GM19025 (cell line): Measurements from ENCODE around the gene SLC39A11.
"Not testable (repeated sequence)": the region's sequence is repeated elsewhere in the genome, so short reads cannot be mapped to it uniquely, and the experiment has no call there.

Experiments used
- ATAC-seq: cut with Tn5 transposase; IDR thresholded peaks from one replicate; pipeline ENCODE4 v1.9.1; 2021; ENCODE audit warnings: mild to moderate bottlenecking, low read depth, moderate library complexity; ENCODE audit not compliant: unreplicated experiment

The SLC39A11 gene

GRCh38 chr17:72812823-72813222 lies 279.7 kb downstream of the SLC39A11 start:
- no peak for ATAC-seq

- ATAC-seq, result no peak
These were observed 280.4 kb downstream of the SLC39A11 start for GRCh38 chr17:72811976-72812687.

- no peak for ATAC-seq
These were observed 281.4 kb downstream of the SLC39A11 start for GRCh38 chr17:72810991-72811508.

- ATAC-seq, result no peak
These were observed 286.5 kb downstream of the SLC39A11 start for GRCh38 chr17:72806011-72806410.

GRCh38 chr17:72804949-72805707 lies 287.4 kb downstream of the SLC39A11 start:
- ATAC-seq, result no peak

GRCh38 chr17:72802726-72803125 lies 289.8 kb downstream of the SLC39A11 start:
- ATAC-seq, result no peak

GRCh38 chr17:72797142-72797541 lies 295.3 kb downstream of the SLC39A11 start:
- ATAC-seq, result no peak

DNA sequence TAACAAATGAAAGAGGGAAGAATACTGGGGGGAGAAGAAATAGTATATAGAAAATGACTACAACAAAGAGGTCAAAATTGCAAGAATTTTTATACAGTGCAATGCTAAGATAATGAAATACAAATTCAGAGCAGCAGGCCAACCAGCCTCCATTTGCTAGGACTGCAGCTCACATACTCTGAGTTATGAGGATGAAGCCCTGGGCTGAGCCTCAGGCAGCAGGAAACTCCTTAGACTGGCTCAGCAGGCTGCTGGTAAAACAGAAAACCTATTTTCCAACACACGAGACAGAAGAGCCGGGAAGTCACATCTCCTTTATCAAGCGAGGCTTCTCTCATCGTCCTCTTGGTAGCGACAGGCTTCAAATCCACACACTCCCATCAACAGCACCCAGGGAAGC lies 296.5 kb downstream of the SLC39A11 start:
- no peak for ATAC-seq

DNA sequence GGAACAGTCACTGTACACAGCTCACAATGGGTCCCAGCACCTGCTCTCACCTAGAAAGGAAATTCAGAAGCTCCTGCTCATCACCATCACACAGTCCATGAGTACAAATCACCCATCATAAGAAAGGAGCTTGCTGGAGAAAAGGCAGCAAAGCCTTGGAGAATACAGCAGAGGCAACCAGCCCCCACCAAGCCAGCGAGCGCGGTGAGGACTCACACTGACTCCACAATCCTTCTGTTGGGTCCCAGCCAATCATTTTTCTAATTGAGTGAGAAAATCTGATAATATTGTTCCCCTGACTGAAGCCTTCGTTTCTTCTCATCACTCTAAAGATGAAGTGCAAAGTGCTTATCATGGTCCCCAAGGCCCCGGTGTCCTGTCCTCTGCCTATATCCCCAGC lies 298.3 kb downstream of the SLC39A11 start:
- no peak for ATAC-seq

GRCh38 chr17:72792771-72793170 lies 299.7 kb downstream of the SLC39A11 start:
- ATAC-seq, result no peak

DNA sequence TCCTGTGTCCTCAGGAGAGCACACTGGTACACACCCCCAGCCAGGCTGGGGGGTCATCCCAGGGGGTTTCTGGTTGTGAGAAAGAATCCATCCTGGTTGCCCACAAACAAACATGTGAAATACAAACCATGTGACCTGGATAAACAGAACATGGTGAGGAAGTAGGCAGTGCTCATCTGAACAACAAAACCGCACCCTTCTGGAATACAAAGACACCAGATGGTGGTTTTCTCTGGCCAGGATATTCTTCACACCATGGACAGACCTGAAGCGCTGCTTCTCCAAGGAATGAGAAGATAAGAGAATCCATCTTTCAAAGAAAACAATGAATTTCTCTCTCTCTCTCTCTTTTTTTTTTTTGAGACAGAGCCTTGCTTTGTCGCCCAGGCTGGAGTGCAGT lies 302.3 kb downstream of the SLC39A11 start:
- no peak for ATAC-seq

- ATAC-seq, result no peak
These were observed 302.8 kb downstream of the SLC39A11 start for GRCh38 chr17:72789711-72790110.

- no peak for ATAC-seq
These were observed 303.4 kb downstream of the SLC39A11 start for GRCh38 chr17:72788950-72789585.

GRCh38 chr17:72786209-72786608 lies 306.3 kb downstream of the SLC39A11 start:
- no peak for ATAC-seq

DNA sequence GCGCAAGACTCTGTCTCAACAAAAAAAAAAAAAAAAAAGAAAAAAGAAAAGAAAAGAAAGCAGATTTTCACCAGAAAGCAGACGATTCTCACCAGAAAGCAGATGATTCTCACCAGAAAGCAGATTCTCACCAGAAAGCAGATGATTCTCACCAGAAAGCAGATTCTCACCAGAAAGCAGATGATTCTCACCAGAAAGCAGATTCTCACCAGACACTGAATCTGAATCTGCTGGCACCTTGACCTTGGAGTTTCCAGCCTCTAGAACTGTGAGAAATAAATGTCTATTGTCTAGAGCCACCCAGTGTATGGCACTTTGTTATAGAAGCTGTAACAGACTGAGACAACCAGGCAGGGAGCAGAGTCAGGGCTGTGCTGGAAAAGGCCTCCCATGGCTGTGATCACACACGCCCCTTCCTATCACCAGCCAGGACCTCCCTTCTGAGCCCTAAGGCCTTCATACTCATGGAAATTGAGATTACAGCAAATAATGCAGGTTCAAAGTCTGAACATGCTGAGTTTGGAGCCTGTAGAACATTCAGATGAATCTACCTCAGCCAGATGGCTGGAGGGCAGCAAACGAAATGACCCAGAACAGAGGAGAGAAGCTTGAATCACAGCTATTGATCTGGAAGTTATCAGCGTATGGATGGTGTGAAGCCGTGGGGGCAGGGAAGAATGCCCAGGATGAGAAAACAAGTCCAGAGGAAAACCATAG lies 309.3 kb downstream of the SLC39A11 start:
- no peak for ATAC-seq

DNA sequence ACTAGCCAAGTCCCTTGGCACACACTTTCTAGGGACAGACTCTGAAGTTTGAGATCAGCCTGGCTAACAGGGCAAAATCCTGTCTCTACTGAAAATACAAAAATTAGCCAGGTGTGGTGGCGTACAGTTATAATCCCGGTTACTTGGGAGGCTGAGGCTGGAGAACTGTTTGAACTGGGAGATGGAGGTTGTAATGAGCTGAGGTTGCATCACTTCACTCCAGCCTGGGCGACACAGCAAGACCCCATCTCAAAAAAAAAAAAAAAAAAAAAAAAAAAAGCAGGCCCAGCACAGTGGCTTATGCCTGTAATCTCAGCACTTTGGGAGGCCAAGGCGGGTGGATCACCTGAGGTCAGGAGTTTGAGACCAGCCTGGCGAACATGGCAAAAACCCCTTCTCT lies 310.1 kb downstream of the SLC39A11 start:
- ATAC-seq, result not testable (repeated sequence)

DNA sequence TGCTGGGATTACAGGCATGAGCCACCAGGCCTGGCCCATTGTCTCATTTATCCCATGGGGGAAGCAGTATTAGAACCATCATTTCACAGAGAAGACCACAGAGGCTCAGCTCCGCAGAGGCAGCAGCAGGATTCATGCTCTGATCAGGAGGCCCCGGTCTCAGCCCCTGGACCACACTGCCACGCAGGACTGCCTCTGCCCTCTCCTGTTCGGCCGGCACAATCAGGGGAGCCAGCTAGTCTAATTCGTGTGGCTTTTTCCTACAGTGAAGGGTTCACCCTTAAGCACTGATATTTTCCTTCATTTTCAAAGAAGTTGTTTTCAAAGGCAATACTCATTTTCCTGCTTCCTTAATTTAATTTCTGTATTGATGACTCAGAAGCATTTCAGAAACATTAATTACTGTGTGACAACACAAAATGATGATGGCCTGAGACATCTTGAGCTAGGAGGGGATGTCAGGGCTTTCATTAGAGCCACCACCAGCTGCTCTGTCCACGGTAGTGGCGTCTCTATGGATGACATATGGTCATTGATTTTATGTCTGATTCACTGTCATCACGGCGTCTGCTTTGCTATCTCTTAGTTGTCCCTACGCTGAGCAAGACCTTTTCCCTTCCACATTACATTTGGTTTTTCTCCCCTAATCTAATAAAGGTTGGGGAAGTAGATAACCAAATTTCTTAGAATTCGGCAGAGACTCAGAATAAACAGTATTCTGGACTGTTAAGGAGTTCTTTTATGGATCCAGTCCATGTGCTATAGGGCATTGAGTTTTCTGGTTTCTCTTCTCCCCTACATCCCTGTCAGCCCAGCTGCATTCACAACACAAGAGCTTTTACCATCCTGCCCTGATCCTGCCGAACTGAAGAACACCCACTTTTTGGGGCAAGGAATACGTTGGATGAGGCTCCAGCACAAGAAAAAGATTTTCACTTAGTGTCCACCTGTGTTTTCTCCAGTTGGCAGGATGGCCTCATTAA lies 314.0 kb downstream of the SLC39A11 start:
- ATAC-seq, result no peak

DNA sequence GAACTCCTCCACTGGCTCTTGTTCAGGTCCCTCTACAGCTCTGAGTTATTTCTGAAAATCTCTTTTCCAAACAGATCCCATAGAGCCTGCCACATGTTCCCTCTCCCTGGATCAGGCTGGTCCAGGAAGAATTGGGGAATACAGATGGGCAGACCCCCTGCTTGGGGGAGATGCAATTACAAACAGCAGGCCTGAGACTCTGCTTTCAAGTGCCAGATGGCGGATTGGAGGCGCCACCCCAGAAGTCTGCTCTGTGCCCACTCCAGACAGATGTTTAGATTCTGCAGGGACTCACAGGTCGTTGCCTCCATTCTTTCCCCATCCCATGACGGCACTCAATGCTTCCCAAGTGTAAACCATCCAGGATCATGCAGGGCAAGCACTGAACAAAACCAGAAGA lies 316.6 kb downstream of the SLC39A11 start:
- no peak for ATAC-seq

- ATAC-seq, result no peak
These were observed 317.3 kb downstream of the SLC39A11 start for GRCh38 chr17:72775237-72775636.

GRCh38 chr17:72774236-72774635 lies 318.3 kb downstream of the SLC39A11 start:
- no peak for ATAC-seq
